H9 (cell line): ENCODE data around the gene OPHN1. TPM values are rescaled to one million over a fixed set of nuclear protein-coding genes. Genes with fewer than 3 reads are reported as not detected.

Source experiments
- DNase-seq: peaks from one replicate; pipeline ENCODE4 v3.0.0-alpha.2; 2017
- H2AFZ ChIP-seq: one replicate; pipeline ENCODE4 v1.6.1; 2013; ENCODE audit warnings: mild to moderate bottlenecking, low read length, control low read depth, moderate library complexity
- H2AK5ac ChIP-seq: 2 replicates; pipeline ENCODE4 v1.6.1; 2013; ENCODE audit warnings: low read length, control low read depth, mixed read lengths; ENCODE audit not compliant: insufficient read length
- H2BK120ac ChIP-seq: one replicate; pipeline ENCODE4 v1.6.1; 2013; ENCODE audit warnings: low read depth, mild to moderate bottlenecking, low read length, control low read depth, inconsistent platforms; ENCODE audit not compliant: poor library complexity, severe bottlenecking
- H2BK12ac ChIP-seq: 2 replicates; pipeline ENCODE4 v1.6.1; 2013; ENCODE audit warnings: low read length, control low read depth, mixed read lengths, low read depth; ENCODE audit not compliant: insufficient read length
- H2BK15ac ChIP-seq: 2 replicates; pipeline ENCODE4 v1.6.1; 2013; ENCODE audit warnings: low read depth, low read length, control low read depth
- H2BK20ac ChIP-seq: one replicate; pipeline ENCODE4 v1.6.1; 2013; ENCODE audit warnings: low read depth, mild to moderate bottlenecking, low read length, control low read depth, inconsistent platforms; ENCODE audit not compliant: poor library complexity, severe bottlenecking
- H2BK5ac ChIP-seq: 2 replicates; pipeline ENCODE4 v1.6.1; 2013; ENCODE audit warnings: low read length, control low read depth, mixed read lengths; ENCODE audit not compliant: insufficient read length
- H3K14ac ChIP-seq: 2 replicates; pipeline ENCODE4 v1.6.1; 2013; ENCODE audit warnings: low read length, control low read depth; ENCODE audit not compliant: insufficient read depth
- H3K18ac ChIP-seq: 2 replicates; pipeline ENCODE4 v1.6.1; 2013; ENCODE audit warnings: low read depth, mild to moderate bottlenecking, mixed read lengths, low read length, control low read depth; ENCODE audit not compliant: insufficient read length
- H3K23ac ChIP-seq: 2 replicates; pipeline ENCODE4 v1.6.1; 2013; ENCODE audit warnings: low read length, control low read depth, mixed read lengths, low read depth; ENCODE audit not compliant: insufficient read length
- H3K23me2 ChIP-seq: 2 replicates; pipeline ENCODE4 v1.6.1; 2013; ENCODE audit warnings: low read depth, mild to moderate bottlenecking, mixed read lengths, low read length, control low read depth; ENCODE audit not compliant: insufficient read length, poor library complexity, severe bottlenecking
- H3K27ac ChIP-seq: 2 replicates; pipeline ENCODE4 v1.5.1; 2013; ENCODE audit warnings: low read length, control low read depth, mixed read lengths, low read depth; ENCODE audit not compliant: insufficient read length
- H3K27me3 ChIP-seq: 2 replicates; pipeline ENCODE4 v1.6.1; 2013; ENCODE audit warnings: low read length, control low read depth, inconsistent platforms; ENCODE audit not compliant: insufficient read depth
- H3K4ac ChIP-seq: 2 replicates; pipeline ENCODE4 v1.6.1; 2013; ENCODE audit warnings: low read depth, mild to moderate bottlenecking, control low read depth, inconsistent platforms, low read length, moderate library complexity
- H3K4me1 ChIP-seq: 2 replicates; pipeline ENCODE4 v1.6.1; 2013; ENCODE audit warnings: low read length, control low read depth, inconsistent platforms; ENCODE audit not compliant: insufficient read depth
- H3K4me2 ChIP-seq: 2 replicates; pipeline ENCODE4 v1.6.1; 2013; ENCODE audit warnings: low read length, control low read depth, mixed read lengths; ENCODE audit not compliant: insufficient read length, insufficient read depth
- H3K56ac ChIP-seq: 2 replicates; pipeline ENCODE4 v1.6.1; 2013; ENCODE audit warnings: low read depth, mild to moderate bottlenecking, mixed read lengths, low read length, control low read depth; ENCODE audit not compliant: insufficient read length
- H3K79me1 ChIP-seq: 2 replicates; pipeline ENCODE4 v1.6.1; 2013; ENCODE audit warnings: low read depth, mild to moderate bottlenecking, moderate library complexity, low read length, control low read depth, inconsistent platforms; ENCODE audit not compliant: insufficient read depth, poor library complexity, severe bottlenecking
- H3K79me2 ChIP-seq: 2 replicates; pipeline ENCODE4 v1.6.1; 2013; ENCODE audit warnings: low read length, control low read depth, inconsistent platforms; ENCODE audit not compliant: insufficient read depth
- H3K9ac ChIP-seq: 2 replicates; pipeline ENCODE4 v1.6.1; 2013; ENCODE audit warnings: low read length, control low read depth, mixed read lengths; ENCODE audit not compliant: insufficient read length; ENCODE audit errors: extremely low read depth
- H3K9me3 ChIP-seq: one replicate; pipeline ENCODE4 v1.6.1; 2013; ENCODE audit warnings: low read depth, low read length, inconsistent platforms; ENCODE audit not compliant: control insufficient read depth
- H3T11ph ChIP-seq: one replicate; pipeline ENCODE4 v1.6.1; 2013; ENCODE audit warnings: mild to moderate bottlenecking, low read length, control low read depth, inconsistent platforms
- H4K20me1 ChIP-seq: one replicate; pipeline ENCODE4 v1.6.1; 2013; ENCODE audit not compliant: control insufficient read depth, insufficient read length, insufficient read depth
- H4K5ac ChIP-seq: 2 replicates; pipeline ENCODE4 v1.6.1; 2013; ENCODE audit warnings: low read depth, mild to moderate bottlenecking, mixed read lengths, low read length, control low read depth; ENCODE audit not compliant: insufficient read length
- H4K8ac ChIP-seq: replicated peaks from 2 replicates; pipeline ENCODE4 v1.6.1; 2013; ENCODE audit warnings: low read length, control low read depth, mixed read lengths, low read depth; ENCODE audit not compliant: insufficient read length
- H4K91ac ChIP-seq: 2 replicates; pipeline ENCODE4 v1.6.1; 2013; ENCODE audit warnings: low read depth, mild to moderate bottlenecking, moderate library complexity, mixed read lengths, low read length, control low read depth; ENCODE audit not compliant: insufficient read length
- H3K27ac Mint-ChIP-seq, 3 experiments: 2 replicates in 2 of 3; 3 replicates in 1 of 3; pipeline ENCODE4 v1.8.0; 2020 to 2021; ENCODE audit warnings: mixed read lengths in 3 of 3, mild to moderate bottlenecking in 1 of 3, moderate library complexity in 1 of 3
- H3K27me3 Mint-ChIP-seq: 2 replicates; pipeline ENCODE4 v1.8.0; 2021; ENCODE audit warnings: low read depth, mild to moderate bottlenecking, moderate library complexity, mixed read lengths
- H3K36me3 Mint-ChIP-seq, 3 experiments: 2 replicates in 2 of 3; 3 replicates in 1 of 3; pipeline ENCODE4 v1.8.0; 2020 to 2021; ENCODE audit warnings: low read depth in 3 of 3, mixed read lengths in 3 of 3; ENCODE audit not compliant: insufficient read depth in 1 of 3
- H3K4me1 Mint-ChIP-seq, 2 experiments: 2 replicates each; pipeline ENCODE4 v1.8.0; 2020; ENCODE audit warnings: mixed read lengths in 2 of 2
- H3K4me3 Mint-ChIP-seq, 2 experiments: 2 replicates in 1 of 2; 3 replicates in 1 of 2; pipeline ENCODE4 v1.8.0; 2020 to 2021; ENCODE audit warnings: mild to moderate bottlenecking in 2 of 2, mixed read lengths in 2 of 2, moderate library complexity in 1 of 2
- H3K9me3 Mint-ChIP-seq, 2 experiments: 2 replicates in 1 of 2; 3 replicates in 1 of 2; pipeline ENCODE4 v1.8.0; 2020; ENCODE audit warnings: mild to moderate bottlenecking in 2 of 2, mixed read lengths in 2 of 2, moderate library complexity in 1 of 2
- total RNA-seq: library from RNA; stranded (reverse); gene quantifications from 2 replicates; pipeline ENCODE4 v1.2.1, GENCODE V29; 2021
- TF ChIP-seq, protein P1 (sequence below): fragments of 200-600 bp; sonication (generic); conservative IDR thresholded peaks from 3 replicates; pipeline ENCODE4 v1.8.0; 2021; ENCODE audit warnings: antibody characterized with exemption, mild to moderate bottlenecking

OPHN1 gene
- total RNA-seq, 1 experiment from 2014 or later = 1.5 TPM

DNA sequence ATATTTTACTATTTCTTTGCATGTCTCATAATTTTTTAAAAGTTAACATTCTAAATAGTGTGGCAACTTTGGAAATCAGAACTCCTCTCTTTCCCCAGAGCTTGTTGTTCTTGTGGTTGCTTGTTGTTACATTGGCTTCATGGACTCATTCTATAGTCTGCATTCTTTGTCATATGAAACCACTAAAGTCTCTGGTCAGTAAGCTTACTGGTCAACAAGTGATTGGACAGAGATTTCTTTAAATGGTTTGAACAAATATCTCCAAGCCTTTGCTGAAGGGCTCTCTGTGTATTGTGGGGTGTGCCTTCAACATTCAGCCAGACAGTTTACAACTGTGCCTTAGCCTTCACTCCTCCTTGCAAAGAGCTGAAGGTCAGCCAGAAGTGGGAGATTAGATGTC lies 147.2 kb downstream of the OPHN1 start:
- no peak overlapping the region for H3K4me2 ChIP-seq
- no peaks in the 10 kb centered on the region for H3K4me1 ChIP-seq
- Mint-ChIP-seq H3K36me3 (peaks cover 0 to 3% (median 0%) of the 10 kb centered on the region in 3 experiments; a peak in 1 of 7 replicates), H3K4me3 (no peak overlapping the region), H3K4me1 (no peaks in the 10 kb centered on the region), H3K9me3 (peaks cover 49 to 79% of the 10 kb centered on the region in 2 experiments), H3K27me3 (no peaks in the 10 kb centered on the region; the same call in 1 of the 2 replicates), H3K27ac (no peak overlapping the region)
- no peaks in the 10 kb centered on the region for H4K20me1 ChIP-seq
- TF ChIP-seq, protein P1, sequence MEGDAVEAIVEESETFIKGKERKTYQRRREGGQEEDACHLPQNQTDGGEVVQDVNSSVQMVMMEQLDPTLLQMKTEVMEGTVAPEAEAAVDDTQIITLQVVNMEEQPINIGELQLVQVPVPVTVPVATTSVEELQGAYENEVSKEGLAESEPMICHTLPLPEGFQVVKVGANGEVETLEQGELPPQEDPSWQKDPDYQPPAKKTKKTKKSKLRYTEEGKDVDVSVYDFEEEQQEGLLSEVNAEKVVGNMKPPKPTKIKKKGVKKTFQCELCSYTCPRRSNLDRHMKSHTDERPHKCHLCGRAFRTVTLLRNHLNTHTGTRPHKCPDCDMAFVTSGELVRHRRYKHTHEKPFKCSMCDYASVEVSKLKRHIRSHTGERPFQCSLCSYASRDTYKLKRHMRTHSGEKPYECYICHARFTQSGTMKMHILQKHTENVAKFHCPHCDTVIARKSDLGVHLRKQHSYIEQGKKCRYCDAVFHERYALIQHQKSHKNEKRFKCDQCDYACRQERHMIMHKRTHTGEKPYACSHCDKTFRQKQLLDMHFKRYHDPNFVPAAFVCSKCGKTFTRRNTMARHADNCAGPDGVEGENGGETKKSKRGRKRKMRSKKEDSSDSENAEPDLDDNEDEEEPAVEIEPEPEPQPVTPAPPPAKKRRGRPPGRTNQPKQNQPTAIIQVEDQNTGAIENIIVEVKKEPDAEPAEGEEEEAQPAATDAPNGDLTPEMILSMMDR = no peak
- H3K23ac ChIP-seq = no peak overlapping the region
- no peak overlapping the region for H3K27ac ChIP-seq
- no peaks in the 10 kb centered on the region for H3K23me2 ChIP-seq
- H3K27me3 ChIP-seq = no peaks in the 10 kb centered on the region
- no peak overlapping the region for H2BK20ac ChIP-seq
- peaks cover 22% of the 10 kb centered on the region for H3K9me3 ChIP-seq
- H2BK5ac ChIP-seq = no peak overlapping the region
- H2BK120ac ChIP-seq = no peak overlapping the region
- no peak overlapping the region for H3T11ph ChIP-seq
- no peak overlapping the region for H2BK15ac ChIP-seq
- H3K4ac ChIP-seq = no peak overlapping the region
- no peak overlapping the region for H3K18ac ChIP-seq
- no peak overlapping the region for H4K5ac ChIP-seq
- DNase-seq = no peak
- H3K79me1 ChIP-seq = no peaks in the 10 kb centered on the region
- no peaks in the 10 kb centered on the region for H3K79me2 ChIP-seq
- H4K8ac ChIP-seq = no peak overlapping the region
- H4K91ac ChIP-seq = no peak overlapping the region
- no peak overlapping the region for H2AK5ac ChIP-seq
- no peak overlapping the region for H2AFZ ChIP-seq
- no peak overlapping the region for H3K14ac ChIP-seq
- no peak overlapping the region for H2BK12ac ChIP-seq
- no peak overlapping the region for H3K9ac ChIP-seq
- no peak overlapping the region for H3K56ac ChIP-seq
